Endodermal cell (in vitro differentiated cells): ENCODE data around the gene MEX3C. TPM values are rescaled to one million over a fixed set of nuclear protein-coding genes. Genes with fewer than 3 reads are reported as not detected.

Experiments
- DNase-seq: peaks from one replicate; pipeline ENCODE4 v3.0.0-alpha.2; 2017
- H3K27ac ChIP-seq: 2 replicates; pipeline ENCODE4 v1.5.1; 2013; ENCODE audit warnings: mild to moderate bottlenecking, low read depth, low read length, moderate library complexity
- H3K27me3 ChIP-seq: 2 replicates; pipeline ENCODE4 v1.6.1; 2013; ENCODE audit warnings: mild to moderate bottlenecking, low read length, moderate library complexity; ENCODE audit not compliant: insufficient read depth, control insufficient read depth, poor library complexity, severe bottlenecking
- H3K36me3 ChIP-seq: 2 replicates; pipeline ENCODE4 v1.7.0; 2013; ENCODE audit warnings: mild to moderate bottlenecking, low read length, moderate library complexity; ENCODE audit not compliant: control insufficient read depth, insufficient read depth
- H3K4me1 ChIP-seq: one replicate; pipeline ENCODE4 v1.7.0; 2013; ENCODE audit warnings: low read length; ENCODE audit not compliant: control insufficient read depth, insufficient read depth
- H3K4me3 ChIP-seq: 2 replicates; pipeline ENCODE4 v1.5.1; 2013; ENCODE audit warnings: mild to moderate bottlenecking, low read length, moderate library complexity
- H3K9ac ChIP-seq: 2 replicates; pipeline ENCODE4 v1.6.1; 2013; ENCODE audit warnings: mild to moderate bottlenecking, low read length, moderate library complexity; ENCODE audit not compliant: poor library complexity, severe bottlenecking; ENCODE audit errors: extremely low read depth
- H3K9me3 ChIP-seq: 2 replicates; pipeline ENCODE4 v1.6.1; 2013; ENCODE audit warnings: mild to moderate bottlenecking, low read length, moderate library complexity; ENCODE audit not compliant: control insufficient read depth
- H3K27ac Mint-ChIP-seq: 2 replicates; pipeline ENCODE4 v1.8.0; 2020; ENCODE audit warnings: mixed read lengths
- H3K27me3 Mint-ChIP-seq: 2 replicates; pipeline ENCODE4 v1.8.0; 2021; ENCODE audit warnings: mild to moderate bottlenecking, mixed read lengths; ENCODE audit not compliant: insufficient read depth
- H3K36me3 Mint-ChIP-seq: 2 replicates; pipeline ENCODE4 v1.8.0; 2020; ENCODE audit warnings: low read depth, mixed read lengths
- H3K4me1 Mint-ChIP-seq: 2 replicates; pipeline ENCODE4 v1.8.0; 2020; ENCODE audit warnings: mixed read lengths
- H3K4me3 Mint-ChIP-seq: 2 replicates; pipeline ENCODE4 v1.8.0; 2020; ENCODE audit warnings: mild to moderate bottlenecking, moderate library complexity, mixed read lengths
- H3K9me3 Mint-ChIP-seq: 2 replicates; pipeline ENCODE4 v1.8.0; 2020; ENCODE audit warnings: mild to moderate bottlenecking, mixed read lengths
- CTCF ChIP-seq: fragments of 200-600 bp; sonication (generic); conservative IDR thresholded peaks from 2 replicates; pipeline ENCODE4 v1.5.0; 2021; ENCODE audit warnings: antibody characterized with exemption, mild to moderate bottlenecking
- WGBS, 2 experiments: methylation state at CpG; one replicate each; pipeline versions ENCODE4 v1.1.5 to v1.1.7; 2013; ENCODE audit warnings: missing lambda C conversion rate in 2 of 2, mixed read lengths in 1 of 2; ENCODE audit not compliant: insufficient coverage in 1 of 2, insufficient read length in 1 of 2; 5-methylcytosine and 5-hydroxymethylcytosine counted together
- total RNA-seq, 2 donors: library from RNA; stranded (reverse); fragmentation: NEBNext Ultra II Directional in 1 of 2; extraction: Animal tissue kit (Norgen Biotek cat#: 25700) in 1 of 2; gene quantifications; 2 replicates in 1 of 2; 3 replicates in 1 of 2; pipeline ENCODE4 v1.2.1, GENCODE V29; 2021

The MEX3C gene
- total RNA-seq, 2 donors from 2014 or later = 60.1 to 68.4 TPM

- no peak overlapping the region for H3K9ac ChIP-seq
- no peak overlapping the region for H3K27ac Mint-ChIP-seq
- no peak overlapping the region for H3K4me3 Mint-ChIP-seq
- H3K9me3 ChIP-seq = no peaks in the 10 kb centered on the region
- no peak overlapping the region for H3K27ac ChIP-seq
- TF ChIP-seq CTCF = no peak
- H3K4me3 ChIP-seq = no peak overlapping the region
- H3K4me1 ChIP-seq = peaks cover 4% of the 10 kb centered on the region
- no peaks in the 10 kb centered on the region for H3K36me3 Mint-ChIP-seq
- H3K27me3 Mint-ChIP-seq = no peaks in the 10 kb centered on the region
- no peaks in the 10 kb centered on the region for H3K36me3 ChIP-seq
- DNase-seq = no peak
- H3K9me3 Mint-ChIP-seq = no peaks in the 10 kb centered on the region
- H3K27me3 ChIP-seq = no peaks in the 10 kb centered on the region
- H3K4me1 Mint-ChIP-seq = peaks cover 3% of the 10 kb centered on the region
- whole genome bisulfite sequencing, 2 experiments = 89 to 96% methylated on average over 4 of the region's 4 CpGs
These were observed 62.8 kb downstream of the MEX3C start for GRCh38 chr18:51134721-51135120.

GRCh38 chr18:51133580-51134160 lies 63.8 kb downstream of the MEX3C start:
- H3K27ac Mint-ChIP-seq = no peak overlapping the region
- no peaks in the 10 kb centered on the region for H3K9me3 Mint-ChIP-seq
- Histone ChIP-seq H3K4me3 (no peak overlapping the region), H3K27me3 (no peaks in the 10 kb centered on the region), H3K9me3 (no peaks in the 10 kb centered on the region), H3K9ac (no peak overlapping the region), H3K27ac (no peak overlapping the region), H3K4me1 (peaks cover 4% of the 10 kb centered on the region), H3K36me3 (no peaks in the 10 kb centered on the region)
- TF ChIP-seq CTCF = no peak
- H3K27me3 Mint-ChIP-seq = no peaks in the 10 kb centered on the region
- WGBS, 2 experiments = 80 to 96% methylated on average over 4 to 10 of the region's 12 CpGs
- H3K4me3 Mint-ChIP-seq = no peak overlapping the region
- no peaks in the 10 kb centered on the region for H3K36me3 Mint-ChIP-seq
- peaks cover 3% of the 10 kb centered on the region for H3K4me1 Mint-ChIP-seq
- DNase-seq = no peak

GRCh38 chr18:51132256-51132935 lies 65.1 kb downstream of the MEX3C start:
- no peak overlapping the region for H3K27ac ChIP-seq
- H3K4me1 Mint-ChIP-seq = peaks cover 3% of the 10 kb centered on the region

More at GRCh38 chr18:51132256-51132935, 65.1 kb downstream of the MEX3C start:
- 87 to 96% methylated on average over 4 to 6 of the region's 6 CpGs for WGBS, 2 experiments
- no peaks in the 10 kb centered on the region for H3K36me3 Mint-ChIP-seq
- Histone ChIP-seq H3K27me3 (no peaks in the 10 kb centered on the region), H3K9me3 (no peaks in the 10 kb centered on the region), H3K9ac (no peak overlapping the region), H3K4me1 (peaks cover 4% of the 10 kb centered on the region), H3K4me3 (no peak overlapping the region), H3K36me3 (no peaks in the 10 kb centered on the region)
- no peaks in the 10 kb centered on the region for H3K9me3 Mint-ChIP-seq
- H3K4me3 Mint-ChIP-seq = no peak overlapping the region
- H3K27me3 Mint-ChIP-seq = no peaks in the 10 kb centered on the region
- no peak for DNase-seq
- TF ChIP-seq CTCF = no peak
- H3K27ac Mint-ChIP-seq = no peak overlapping the region
